Chondrocyte (in vitro differentiated cells): ENCODE measurements around the gene WNT11. TPM values are rescaled to one million over a fixed set of nuclear protein-coding genes. Genes with fewer than 3 reads are reported as not detected.

Experiments used
- DNase-seq: peaks from one replicate; pipeline ENCODE4 v3.0.0; 2021; ENCODE audit warnings: mixed read lengths, low spot score
- H3K27ac Mint-ChIP-seq: one replicate; pipeline ENCODE4 v1.8.0; 2021; ENCODE audit warnings: mild to moderate bottlenecking, moderate library complexity, mixed read lengths; ENCODE audit not compliant: unreplicated experiment
- H3K27me3 Mint-ChIP-seq: 2 replicates; pipeline ENCODE4 v1.8.0; 2021; ENCODE audit warnings: low read depth, mixed read lengths
- H3K36me3 Mint-ChIP-seq: 2 replicates; pipeline ENCODE4 v1.8.0; 2021; ENCODE audit warnings: low read depth, mixed read lengths
- H3K4me1 Mint-ChIP-seq: 2 replicates; pipeline ENCODE4 v1.8.0; 2021; ENCODE audit warnings: low read depth, mild to moderate bottlenecking, mixed read lengths
- H3K4me3 Mint-ChIP-seq: one replicate; pipeline ENCODE4 v1.8.0; 2021; ENCODE audit warnings: mild to moderate bottlenecking, moderate library complexity, mixed read lengths; ENCODE audit not compliant: unreplicated experiment
- H3K9me3 Mint-ChIP-seq: 2 replicates; pipeline ENCODE4 v1.8.0; 2021; ENCODE audit warnings: low read depth, mixed read lengths
- CTCF ChIP-seq: fragments of 200-600 bp; sonication (generic); IDR thresholded peaks from 2 replicates; pipeline ENCODE4 v1.5.0; 2021; ENCODE audit warnings: antibody characterized with exemption, mild to moderate bottlenecking, moderate library complexity
- total RNA-seq: library from RNA; stranded (reverse); gene quantifications from 3 replicates; pipeline ENCODE4 v1.2.1, GENCODE V29; 2021

WNT11 gene
- total RNA-seq, 1 donor from 2014 or later: 24.5 TPM

GRCh38 chr11:76176463-76176862 lies 29.8 kb downstream of the WNT11 start:
- Mint-ChIP-seq H3K9me3 (no peaks in the 10 kb centered on the region), H3K4me1 (peaks cover 8% of the 10 kb centered on the region), H3K27me3 (no peaks in the 10 kb centered on the region), H3K27ac (no peak overlapping the region), H3K36me3 (no peaks in the 10 kb centered on the region), H3K4me3 (no peak overlapping the region)
- no peak for TF ChIP-seq CTCF
- DNase-seq: no peak

DNA sequence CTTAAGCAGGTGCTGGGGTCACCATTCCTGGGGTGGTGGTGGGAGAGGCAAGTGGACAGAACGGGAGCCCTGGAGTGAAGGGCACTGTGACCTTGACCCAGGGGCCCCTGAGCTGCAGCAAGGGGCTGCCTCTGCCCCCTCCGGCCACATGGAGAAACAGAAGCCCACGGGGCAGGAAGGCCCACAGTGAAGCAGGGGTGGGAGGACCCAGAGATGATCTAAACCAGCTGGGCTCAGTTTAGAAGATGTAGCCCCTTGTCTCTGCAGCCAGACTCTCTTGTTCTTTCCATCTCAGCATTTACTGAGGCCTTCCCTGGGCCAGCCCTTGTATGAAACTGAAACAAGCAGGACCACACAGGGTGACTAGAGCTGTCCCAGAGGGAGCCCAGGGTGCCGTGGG lies 30.5 kb downstream of the WNT11 start:
- Mint-ChIP-seq H3K27me3 (no peaks in the 10 kb centered on the region), H3K27ac (no peak overlapping the region), H3K36me3 (no peaks in the 10 kb centered on the region), H3K4me1 (peaks cover 8% of the 10 kb centered on the region), H3K4me3 (no peak overlapping the region), H3K9me3 (no peaks in the 10 kb centered on the region)
- TF ChIP-seq CTCF: no peak
- DNase-seq: no peak

DNA sequence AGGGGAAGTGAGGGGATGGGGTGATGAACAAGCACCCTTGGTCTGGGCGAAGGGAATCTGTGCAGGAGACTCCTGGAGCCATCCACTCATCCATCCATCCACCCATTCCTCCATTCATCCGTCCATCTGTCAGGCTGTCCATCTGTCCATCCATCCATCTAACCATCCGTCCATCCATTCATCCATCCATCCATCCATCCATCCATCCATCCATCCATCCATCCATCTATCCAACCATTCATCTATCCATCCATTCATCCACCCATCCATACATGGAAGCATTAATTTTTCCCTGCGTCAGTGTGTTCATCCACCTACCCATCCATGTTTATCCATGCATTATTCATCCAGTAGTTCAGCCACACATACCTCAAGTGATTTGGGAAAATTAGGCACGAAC lies 32.0 kb downstream of the WNT11 start:
- no peaks in the 10 kb centered on the region for H3K27me3 Mint-ChIP-seq
- H3K4me3 Mint-ChIP-seq: no peak overlapping the region
- no peaks in the 10 kb centered on the region for H3K36me3 Mint-ChIP-seq
- no peaks in the 10 kb centered on the region for H3K4me1 Mint-ChIP-seq
- DNase-seq: no peak
- no peaks in the 10 kb centered on the region for H3K9me3 Mint-ChIP-seq
- no peak overlapping the region for H3K27ac Mint-ChIP-seq
- no peak for TF ChIP-seq CTCF

GRCh38 chr11:76173663-76174062 lies 32.6 kb downstream of the WNT11 start:
- TF ChIP-seq CTCF: no peak
- no peak overlapping the region for H3K27ac Mint-ChIP-seq
- H3K27me3 Mint-ChIP-seq: no peaks in the 10 kb centered on the region
- H3K36me3 Mint-ChIP-seq: no peaks in the 10 kb centered on the region
- no peak for DNase-seq
- no peak overlapping the region for H3K4me3 Mint-ChIP-seq
- no peaks in the 10 kb centered on the region for H3K9me3 Mint-ChIP-seq
- peaks cover 3% of the 10 kb centered on the region for H3K4me1 Mint-ChIP-seq

DNA sequence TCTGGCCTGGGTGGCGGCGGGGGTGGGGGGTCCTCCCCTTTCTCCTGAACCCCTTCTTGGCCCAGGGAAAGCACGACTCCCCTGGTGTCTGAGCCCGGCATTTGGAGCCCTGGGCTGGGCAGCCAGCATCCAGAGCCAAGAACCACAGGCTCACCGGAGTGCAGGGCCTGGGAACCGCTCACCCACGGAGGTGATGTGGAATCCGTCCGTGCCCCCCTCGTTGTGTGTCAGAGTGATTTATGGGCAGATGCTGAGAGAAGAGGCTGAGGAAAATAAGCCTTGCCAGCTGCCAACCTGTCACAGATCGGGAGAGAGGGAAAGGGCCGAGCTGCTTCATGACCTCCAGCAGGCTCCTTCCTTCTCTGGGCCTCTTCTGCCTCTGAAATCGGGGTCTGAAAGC lies 33.7 kb downstream of the WNT11 start:
- Mint-ChIP-seq H3K4me1 (peaks cover 5% of the 10 kb centered on the region), H3K27ac (no peak overlapping the region), H3K4me3 (no peak overlapping the region), H3K36me3 (no peaks in the 10 kb centered on the region), H3K27me3 (no peaks in the 10 kb centered on the region), H3K9me3 (no peaks in the 10 kb centered on the region)
- no peak for DNase-seq
- TF ChIP-seq CTCF: no peak
